Neural progenitor cell (in vitro differentiated cells): Measurements from ENCODE around the gene NR1H4.

ENCODE experiments used
- CTCF ChIP-seq: fragments of 200-600 bp; sonication (generic); IDR thresholded peaks from 2 replicates; pipeline ENCODE4 v1.5.1; 2017; ENCODE audit warnings: antibody characterized with exemption, mild to moderate bottlenecking
- EZH2 ChIP-seq: fragments of 200-600 bp; sonication (generic); IDR thresholded peaks from 2 replicates; pipeline ENCODE4 v1.6.1; 2017; ENCODE audit warnings: antibody characterized with exemption, mild to moderate bottlenecking, moderate library complexity
- EZH2phosphoT487 ChIP-seq: fragments of 200-600 bp; sonication (generic); IDR thresholded peaks from 2 replicates; pipeline ENCODE4 v1.6.1; 2017; ENCODE audit warnings: antibody characterized with exemption

GRCh38 chr12:100566887-100567637 is 93.4 kb downstream of the NR1H4 start:
- TF ChIP-seq EZH2 (no peak), CTCF (no peak), EZH2phosphoT487 (no peak)
